ENCODE measurements around the gene NTRK2.

The NTRK2 gene

DNA sequence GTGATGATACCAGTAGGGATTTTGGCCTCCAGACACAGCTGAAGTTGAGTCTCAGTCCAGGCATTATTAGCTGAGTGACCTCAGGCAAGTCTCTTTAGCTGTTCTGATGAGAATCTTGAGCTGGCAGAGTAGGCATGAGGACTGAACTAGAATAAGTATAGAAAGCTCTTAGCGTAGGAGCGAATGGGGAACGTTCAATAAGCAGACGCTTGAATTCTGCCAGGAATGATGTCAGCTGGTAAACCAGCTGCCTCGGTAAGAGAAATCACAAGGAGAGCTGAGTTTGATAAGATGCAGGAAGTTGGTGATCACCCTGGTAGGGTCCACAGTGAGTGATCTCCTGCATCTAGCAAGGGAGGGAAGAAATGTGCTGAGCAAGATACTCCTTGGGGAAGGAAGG, 280.4 kb downstream of the NTRK2 start:
- no peak for DNase-seq

DNA sequence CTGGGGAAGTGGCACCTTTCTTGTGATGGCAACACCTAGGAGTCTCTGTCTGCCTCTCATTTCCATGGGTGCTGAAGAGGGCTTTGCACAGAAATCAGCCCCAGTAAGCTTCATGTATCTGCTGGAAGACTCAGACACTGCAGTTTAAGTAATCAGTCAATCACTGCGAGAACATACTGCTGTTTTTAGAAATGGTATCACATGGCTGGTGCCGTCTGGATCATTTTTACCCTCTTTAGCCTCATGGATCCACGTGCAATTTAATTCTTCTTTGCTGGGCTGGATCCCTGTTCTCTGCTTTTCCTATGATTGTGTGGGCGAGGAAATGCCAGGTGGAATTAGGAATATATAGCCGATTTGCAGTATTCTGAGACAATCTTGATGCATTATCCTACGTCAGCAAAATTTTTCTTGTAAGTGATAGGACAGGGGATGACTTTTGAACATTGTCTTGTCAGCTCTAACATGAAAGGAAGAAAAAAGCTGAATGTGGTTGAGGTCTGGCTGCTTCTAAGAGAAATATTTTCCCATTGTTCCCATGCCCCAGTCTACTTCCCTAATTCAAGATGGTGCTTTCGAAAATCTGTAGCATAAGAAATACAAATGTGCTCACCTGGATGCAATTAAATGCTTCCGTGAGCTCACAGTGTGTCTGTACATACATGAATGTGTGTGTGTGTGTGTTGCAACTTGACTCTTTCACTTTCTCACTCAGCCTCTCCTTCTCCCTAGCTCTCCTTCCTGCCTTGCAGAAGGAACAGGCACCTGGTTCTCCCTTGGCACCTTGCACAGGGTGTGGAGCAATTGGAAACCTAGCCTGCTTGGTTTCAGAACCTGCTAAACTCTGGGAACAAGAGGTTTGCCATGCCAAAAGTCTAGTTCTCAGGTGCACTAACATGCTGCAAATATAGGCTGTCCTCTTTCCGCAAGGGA, 281.6 kb downstream of the NTRK2 start:
- no peak for DNase-seq

GRCh38 chr9:84953252-84953773, 283.8 kb downstream of the NTRK2 start:
- DNase-seq: no peak

DNA sequence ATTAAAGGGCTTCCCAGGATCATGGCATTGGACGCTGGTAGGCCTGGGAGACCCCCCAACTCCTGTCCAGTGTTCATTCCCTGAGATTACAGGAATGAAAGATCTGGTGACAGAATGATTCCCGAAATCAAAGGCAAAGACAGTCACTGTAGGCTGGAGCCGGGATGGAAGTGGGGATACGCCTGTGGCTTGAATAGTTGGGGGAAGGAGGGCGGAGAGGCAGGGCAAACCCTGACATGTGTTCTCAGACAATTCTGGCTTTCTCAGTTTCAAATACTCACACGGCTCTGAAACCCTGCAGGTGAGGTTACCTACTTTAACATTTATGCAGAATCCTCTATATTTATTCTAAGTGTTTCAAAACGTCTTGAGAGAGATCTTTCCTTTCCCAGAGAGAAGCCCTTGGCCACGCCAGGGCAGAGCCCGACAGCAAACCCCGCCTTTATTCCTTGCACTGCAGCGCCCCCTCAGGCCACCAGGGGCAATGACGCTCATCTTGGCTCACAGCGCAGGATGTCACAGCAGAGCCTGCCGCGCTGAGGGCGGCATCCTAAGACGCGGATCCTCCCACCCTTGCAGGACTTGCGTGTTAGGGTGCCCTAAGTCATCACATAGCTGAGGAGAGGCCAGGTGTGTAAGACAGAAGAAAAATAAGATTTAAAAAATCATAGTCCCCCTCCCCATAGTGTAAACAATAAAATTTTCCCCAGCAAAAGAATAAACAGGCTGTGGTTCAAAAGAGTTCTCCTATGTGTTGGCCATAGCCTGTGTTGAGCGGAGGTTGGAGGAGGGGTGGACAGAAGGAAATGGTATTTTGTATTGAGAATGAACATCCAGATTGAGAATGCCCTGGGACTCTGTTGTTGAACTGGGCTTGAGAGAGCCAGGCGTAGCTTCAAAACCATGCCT, 284.5 kb downstream of the NTRK2 start:
- DNase-seq: peak; percentile 43

- no peak for DNase-seq
Observed at GRCh38 chr9:84955155-84955554, 285.6 kb downstream of the NTRK2 start.

DNA sequence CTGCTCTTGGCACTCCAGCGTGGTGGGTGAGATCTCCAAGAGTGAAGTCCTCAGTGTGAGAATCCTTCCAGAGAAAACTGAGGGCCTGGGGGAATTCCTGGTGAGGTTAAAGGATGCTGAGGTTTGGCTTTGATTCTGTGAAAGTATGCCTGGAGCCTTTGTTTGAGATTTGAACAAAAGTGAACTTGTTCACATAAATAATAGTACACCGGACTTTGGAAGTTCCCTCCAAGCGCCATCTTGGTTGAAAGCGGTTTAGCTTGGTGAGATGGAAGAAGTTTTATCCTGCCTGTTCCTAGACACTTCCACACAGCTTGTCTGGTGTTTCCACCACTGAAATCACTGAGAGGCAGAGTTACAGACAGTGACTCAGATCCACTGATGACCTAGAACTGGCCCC, 286.4 kb downstream of the NTRK2 start:
- no peak for DNase-seq

GRCh38 chr9:84959339-84959738, 289.8 kb downstream of the NTRK2 start:
- no peak for DNase-seq

DNA sequence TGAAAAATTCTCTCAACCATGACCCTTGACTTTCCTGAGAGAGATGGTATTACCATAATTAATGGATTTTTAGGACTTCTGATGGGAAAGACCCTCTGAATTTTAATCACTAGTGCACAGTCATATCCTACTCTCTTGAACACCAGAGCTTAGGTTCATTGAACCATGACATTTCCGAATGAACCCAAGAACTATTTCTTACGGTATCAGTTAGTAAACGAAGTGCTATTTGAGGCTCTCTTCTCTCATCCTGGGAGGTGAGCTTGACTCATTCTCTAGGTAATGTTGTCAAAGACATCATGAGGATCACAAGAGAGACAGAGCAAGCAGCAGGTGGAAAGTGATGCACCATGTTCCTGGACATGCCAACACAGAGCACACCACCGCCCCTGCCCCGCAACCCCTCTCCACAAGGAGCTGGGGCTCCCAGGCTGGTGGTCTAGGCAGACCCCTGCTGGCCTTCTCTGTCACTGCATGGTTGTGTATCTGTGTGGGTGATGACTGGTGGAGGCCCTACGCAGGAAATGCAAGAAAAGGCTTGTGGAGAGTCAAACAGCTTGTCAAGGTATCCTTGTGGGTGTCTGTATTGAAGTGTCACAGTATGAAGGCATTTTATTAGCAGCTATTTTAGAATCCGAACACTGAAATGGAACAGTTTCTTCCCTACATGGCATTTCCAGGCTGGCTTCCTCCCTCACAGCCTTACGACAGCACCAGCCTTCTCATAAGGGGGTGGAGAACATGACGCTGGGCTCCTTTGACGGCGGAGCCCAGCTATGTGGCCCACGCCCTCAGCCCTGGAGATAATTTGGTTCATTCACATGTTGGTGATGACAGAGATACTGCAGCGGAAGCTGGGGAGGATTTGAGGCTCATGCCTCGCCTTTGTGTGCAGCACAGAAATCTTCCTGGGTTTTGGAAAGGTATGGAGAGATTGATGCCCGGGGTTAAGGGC, 297.6 kb downstream of the NTRK2 start:
- DNase-seq: no peak

- DNase-seq: no peak
Observed at GRCh38 chr9:84969084-84969483, 299.6 kb downstream of the NTRK2 start.

- DNase-seq: no peak
Observed at GRCh38 chr9:84969736-84970135, 300.2 kb downstream of the NTRK2 start.

GRCh38 chr9:84970432-84970831, 300.9 kb downstream of the NTRK2 start:
- DNase-seq: no peak

GRCh38 chr9:84971571-84971970, 302.0 kb downstream of the NTRK2 start:
- DNase-seq: no peak

- no peak for DNase-seq
Observed at GRCh38 chr9:84974258-84974657, 304.7 kb downstream of the NTRK2 start.

- no peak for DNase-seq
Observed at GRCh38 chr9:84974855-84975254, 305.3 kb downstream of the NTRK2 start.

- no peak for DNase-seq
Observed at GRCh38 chr9:84975926-84976325, 306.4 kb downstream of the NTRK2 start.

DNA sequence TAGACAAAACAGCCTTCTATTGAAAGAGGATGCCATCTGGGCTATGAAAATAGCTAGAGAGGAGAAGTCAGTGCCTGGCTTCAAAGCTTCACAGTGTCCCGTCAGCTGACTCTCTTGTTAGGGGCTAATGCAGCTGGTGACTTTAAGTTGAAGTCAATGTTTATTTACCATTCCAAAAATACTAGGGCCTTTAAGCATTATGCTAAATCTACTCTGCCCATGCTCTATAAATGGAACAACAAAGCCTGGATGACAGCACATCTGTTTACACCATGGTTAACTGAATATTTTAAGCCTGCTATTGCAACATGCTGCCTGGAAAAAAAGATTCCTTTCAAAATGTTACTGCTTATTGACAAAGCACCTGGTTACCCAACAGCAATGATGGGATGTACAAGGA, 309.1 kb downstream of the NTRK2 start:
- no peak for DNase-seq

DNA sequence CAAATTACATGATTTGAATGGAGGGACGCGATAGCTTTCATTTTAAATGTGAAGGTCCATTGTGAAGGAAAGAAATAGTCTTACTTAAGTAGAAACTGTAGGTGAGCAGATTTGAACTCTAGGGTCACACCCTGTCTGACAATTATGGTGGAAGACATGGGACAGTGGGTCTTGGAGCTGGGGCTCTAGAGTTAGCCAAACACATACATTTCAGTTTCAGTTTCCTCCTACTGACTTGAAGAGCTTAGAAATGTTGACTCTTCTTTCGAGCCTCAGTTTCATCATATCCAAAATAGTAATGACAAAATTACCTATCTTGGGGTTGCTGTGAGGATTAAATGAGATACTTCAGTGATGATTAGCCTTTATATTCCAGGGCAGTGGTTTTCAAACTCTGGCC, 314.2 kb downstream of the NTRK2 start:
- no peak for DNase-seq

DNA sequence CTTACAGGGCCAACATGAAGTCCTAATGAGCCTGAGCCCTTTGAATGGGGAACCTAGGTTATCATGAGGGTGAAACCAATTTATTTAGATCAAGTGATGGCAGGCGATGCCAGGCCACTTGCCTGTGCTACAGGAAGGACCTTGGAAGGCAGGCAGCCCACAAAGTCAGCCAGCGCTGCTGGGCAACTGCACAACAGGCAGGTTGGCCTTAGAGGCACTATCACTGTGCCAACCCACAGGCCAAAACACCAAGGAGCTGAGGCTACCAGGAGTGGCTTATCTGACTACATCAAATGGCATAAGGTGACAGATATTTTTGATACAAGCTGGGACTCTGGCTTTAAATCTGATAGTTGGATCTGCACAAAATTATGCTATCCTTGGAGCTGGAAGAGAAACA, 319.1 kb downstream of the NTRK2 start:
- no peak for DNase-seq

DNA sequence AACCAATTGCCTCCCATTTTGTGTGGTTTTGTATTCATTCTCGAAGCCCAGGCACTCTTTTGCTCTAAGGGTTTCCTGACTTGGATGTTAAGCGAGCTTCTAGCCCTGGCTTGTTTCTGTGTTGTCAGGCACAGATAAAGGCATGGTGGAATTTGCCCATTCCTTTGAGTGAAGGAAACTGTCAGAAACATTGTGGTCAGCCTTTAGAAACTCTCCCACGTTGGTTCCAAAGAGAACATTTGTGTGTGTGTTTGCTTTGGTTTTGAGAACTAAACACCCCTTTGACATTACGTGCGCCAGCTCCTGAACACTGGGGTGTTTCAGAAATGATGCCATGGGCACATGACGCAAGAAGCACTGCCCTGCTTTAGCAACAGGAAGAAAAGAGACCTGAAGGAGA, 320.9 kb downstream of the NTRK2 start:
- no peak for DNase-seq

DNA sequence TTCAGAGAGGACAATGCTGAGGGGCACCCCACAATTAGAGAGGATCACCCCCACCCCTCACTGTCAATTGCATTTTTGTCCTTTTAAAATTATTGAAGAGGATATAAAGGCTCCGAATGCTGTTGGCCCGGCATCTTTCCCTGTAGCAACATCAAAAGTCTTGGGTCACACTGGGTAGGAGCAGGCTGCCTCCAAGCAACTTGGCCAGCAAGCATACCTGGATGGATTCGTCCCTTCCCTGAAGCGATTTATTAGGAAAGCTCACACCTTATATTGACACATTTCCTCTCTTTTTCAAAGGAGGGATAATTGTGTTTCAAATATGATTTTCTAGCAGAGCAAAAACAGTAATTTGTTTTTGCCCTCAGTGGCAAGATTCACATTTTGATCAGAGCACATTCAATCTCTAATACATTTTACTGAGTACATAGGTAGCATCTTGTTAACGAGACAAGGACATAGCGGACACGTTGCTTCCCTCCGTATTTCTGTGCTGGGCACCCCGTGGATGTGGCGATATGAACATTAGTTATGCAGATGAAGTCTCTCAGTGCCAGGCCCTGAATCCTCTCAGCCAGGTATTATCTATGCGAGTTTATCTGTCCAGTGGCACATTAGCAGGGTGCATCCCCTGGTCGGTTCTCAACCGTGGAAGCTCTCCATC, 321.5 kb downstream of the NTRK2 start:
- DNase-seq: no peak

- no peak for DNase-seq
Observed at GRCh38 chr9:84991514-84991870, 322.0 kb downstream of the NTRK2 start.

GRCh38 chr9:84992381-84992780, 322.9 kb downstream of the NTRK2 start:
- no peak for DNase-seq
